GM18909 (cell line): ENCODE results near the gene PLCG2.
"Not testable (repeated sequence)": the region's sequence is repeated elsewhere in the genome, so short reads cannot be mapped to it uniquely, and the experiment has no call there.

Experiments
- ATAC-seq: cut with Tn5 transposase; IDR thresholded peaks from one replicate; pipeline ENCODE4 v1.9.1; 2021; ENCODE audit warnings: mild to moderate bottlenecking; ENCODE audit not compliant: unreplicated experiment, poor library complexity

Gene PLCG2

GRCh38 chr16:81752225-81752875, 26.7 kb upstream of the PLCG2 start:
- ATAC-seq, result peak; percentile 93

DNA sequence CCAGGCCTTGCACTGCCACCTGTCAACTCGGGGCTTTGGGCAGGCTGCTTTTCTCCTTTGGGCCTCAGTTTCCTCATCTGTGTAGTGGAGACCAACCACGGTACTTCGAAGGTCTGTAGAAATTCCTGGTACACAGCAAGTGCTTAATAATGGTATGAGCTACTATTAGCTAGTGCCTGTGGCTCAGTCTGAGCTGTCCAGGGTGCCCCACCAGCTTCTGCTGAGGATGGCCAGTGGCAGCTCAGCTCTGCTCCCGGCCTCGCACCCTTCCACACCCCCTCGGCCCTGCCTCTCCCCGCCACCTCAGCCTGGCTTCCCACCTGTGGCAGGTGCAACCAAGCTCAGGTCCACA, 26.2 kb upstream of the PLCG2 start:
- no peak for ATAC-seq

GRCh38 chr16:81754858-81755257, 24.2 kb upstream of the PLCG2 start:
- ATAC-seq, result no peak

- ATAC-seq, result no peak
Measured at GRCh38 chr16:81755915-81756614, 23.0 kb upstream of the PLCG2 start.

- ATAC-seq, result no peak
Measured at GRCh38 chr16:81756615-81757356, 22.3 kb upstream of the PLCG2 start.

DNA sequence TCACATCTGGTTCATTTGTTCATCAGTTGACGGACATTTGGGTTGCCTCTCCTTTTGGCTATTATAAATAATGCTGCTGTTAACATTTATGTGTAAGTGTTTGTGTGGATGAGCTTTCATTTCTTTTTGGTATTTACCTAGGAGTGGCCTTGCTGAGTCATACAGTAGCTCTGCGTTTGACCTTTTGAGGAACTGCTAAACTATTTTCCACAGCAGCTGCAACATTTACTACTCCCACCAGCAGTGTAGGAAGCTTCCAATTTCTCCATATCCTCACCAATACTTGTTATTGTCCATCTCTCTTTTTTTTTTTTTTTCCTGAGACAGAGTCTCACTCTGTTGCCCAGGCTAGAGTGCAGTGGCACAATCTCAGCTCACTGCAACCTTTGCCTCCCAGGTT, 20.7 kb upstream of the PLCG2 start:
- ATAC-seq, result no peak

GRCh38 chr16:81762322-81762721, 16.8 kb upstream of the PLCG2 start:
- ATAC-seq, result not testable (repeated sequence)

DNA sequence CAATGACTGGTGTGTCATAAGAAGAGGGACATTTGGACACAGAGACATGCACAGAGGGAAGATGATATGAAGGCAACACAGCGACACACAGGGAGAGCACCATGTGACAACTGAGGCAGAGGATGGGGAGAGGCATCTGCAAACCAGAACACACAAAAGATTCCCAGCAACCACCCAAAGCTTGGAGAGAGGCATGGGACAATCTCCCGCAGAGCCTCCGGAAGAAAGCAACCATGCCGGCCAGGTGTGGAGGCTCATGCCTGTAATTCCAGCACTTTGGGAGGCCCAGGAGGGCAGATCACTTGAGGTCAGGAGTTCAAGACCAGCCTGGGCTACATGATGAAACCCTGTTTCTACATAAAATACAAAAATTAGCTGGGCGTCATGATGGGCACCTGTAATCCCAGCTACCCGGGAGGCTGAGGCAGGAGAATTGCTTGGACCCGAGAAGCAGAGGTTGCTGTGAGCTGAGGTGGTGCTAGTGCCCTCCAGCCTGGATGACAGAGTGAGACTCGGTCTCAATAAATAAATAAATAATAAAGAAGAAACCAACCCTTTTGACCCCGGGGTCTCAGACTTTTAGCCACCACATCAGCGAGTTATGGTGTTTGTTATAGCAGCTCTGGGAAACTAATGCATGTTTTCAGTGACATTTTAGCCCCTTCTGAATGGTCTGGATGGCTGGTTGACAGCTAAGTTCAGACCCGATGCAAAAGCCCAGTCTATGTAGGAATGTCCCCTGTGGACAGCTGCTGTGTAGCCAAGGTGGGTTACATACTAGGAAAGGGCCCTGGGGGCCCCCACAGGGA, 13.8 kb upstream of the PLCG2 start:
- no peak for ATAC-seq

GRCh38 chr16:81765969-81766368, 13.1 kb upstream of the PLCG2 start:
- no peak for ATAC-seq

DNA sequence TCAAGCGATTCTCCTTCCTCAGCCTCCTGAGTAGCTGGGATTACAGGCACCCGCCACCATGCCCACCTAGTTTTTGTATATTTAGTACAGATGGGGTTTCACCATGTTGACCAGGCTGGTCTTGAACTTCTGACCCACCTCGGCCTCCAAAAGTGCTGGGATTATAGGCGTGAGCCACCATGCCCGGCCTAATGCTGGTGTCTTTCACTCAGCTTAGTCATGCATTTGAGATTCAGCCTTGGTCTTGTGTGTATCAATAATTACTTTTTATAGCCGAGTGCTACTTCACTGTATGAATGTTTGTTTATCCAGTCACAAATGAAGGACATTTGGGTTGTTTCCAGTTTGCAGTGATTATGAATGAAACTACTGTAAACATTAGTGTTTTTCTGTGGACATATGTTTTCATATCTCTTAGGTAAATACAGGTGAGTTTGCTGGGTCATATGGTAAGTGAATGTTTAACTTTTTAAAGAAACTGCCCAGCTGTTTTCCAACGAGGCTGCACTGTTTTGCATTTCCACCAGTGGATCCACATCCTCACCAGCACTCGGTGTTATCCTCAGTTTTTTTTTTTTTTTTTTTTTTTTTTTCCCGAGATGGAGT, 11.0 kb upstream of the PLCG2 start:
- no peak for ATAC-seq

GRCh38 chr16:81770008-81770407, 9.1 kb upstream of the PLCG2 start:
- ATAC-seq, result no peak

DNA sequence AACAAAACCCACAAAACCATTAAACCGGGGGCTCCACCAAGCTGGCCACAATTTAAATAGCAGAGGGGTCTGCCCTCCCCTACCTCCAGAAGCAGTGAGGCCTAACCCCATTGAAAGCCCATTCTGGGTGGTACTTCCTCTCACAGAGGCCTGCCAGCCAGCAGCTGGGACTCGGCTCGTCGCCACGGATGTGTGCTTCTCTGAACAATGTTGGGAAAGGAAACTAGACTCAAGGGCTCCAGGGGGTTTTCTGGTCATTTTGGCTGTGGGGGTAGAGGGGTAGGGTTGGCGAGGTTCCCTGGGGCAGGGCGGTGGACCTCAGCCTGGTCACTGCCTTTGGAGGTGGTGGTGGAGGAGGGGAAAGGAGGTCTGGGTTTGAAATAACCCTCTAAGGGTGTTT, 4.7 kb upstream of the PLCG2 start:
- ATAC-seq, result no peak

- no peak for ATAC-seq
Measured at GRCh38 chr16:81775570-81775969, 3.5 kb upstream of the PLCG2 start.

DNA sequence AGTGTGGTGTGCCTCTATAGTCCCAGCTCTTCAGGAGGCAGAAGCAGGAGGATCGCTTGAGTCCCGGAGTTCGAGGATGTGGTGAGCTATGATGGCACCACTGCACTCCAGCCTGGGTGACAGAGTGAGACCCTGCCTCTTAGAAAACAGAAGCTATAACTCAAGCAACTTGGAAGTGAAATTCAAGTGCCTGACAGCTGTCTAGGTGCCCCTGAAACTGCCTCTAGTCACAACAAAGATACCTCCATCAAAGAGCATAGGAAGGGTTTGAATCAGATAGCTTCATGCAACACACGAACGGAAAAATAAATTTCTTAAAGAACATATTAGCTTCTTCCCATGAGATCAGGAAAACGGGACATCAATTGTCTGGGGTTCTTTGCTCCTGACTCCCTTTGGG, 860 bp upstream of the PLCG2 start:
- no peak for ATAC-seq

DNA sequence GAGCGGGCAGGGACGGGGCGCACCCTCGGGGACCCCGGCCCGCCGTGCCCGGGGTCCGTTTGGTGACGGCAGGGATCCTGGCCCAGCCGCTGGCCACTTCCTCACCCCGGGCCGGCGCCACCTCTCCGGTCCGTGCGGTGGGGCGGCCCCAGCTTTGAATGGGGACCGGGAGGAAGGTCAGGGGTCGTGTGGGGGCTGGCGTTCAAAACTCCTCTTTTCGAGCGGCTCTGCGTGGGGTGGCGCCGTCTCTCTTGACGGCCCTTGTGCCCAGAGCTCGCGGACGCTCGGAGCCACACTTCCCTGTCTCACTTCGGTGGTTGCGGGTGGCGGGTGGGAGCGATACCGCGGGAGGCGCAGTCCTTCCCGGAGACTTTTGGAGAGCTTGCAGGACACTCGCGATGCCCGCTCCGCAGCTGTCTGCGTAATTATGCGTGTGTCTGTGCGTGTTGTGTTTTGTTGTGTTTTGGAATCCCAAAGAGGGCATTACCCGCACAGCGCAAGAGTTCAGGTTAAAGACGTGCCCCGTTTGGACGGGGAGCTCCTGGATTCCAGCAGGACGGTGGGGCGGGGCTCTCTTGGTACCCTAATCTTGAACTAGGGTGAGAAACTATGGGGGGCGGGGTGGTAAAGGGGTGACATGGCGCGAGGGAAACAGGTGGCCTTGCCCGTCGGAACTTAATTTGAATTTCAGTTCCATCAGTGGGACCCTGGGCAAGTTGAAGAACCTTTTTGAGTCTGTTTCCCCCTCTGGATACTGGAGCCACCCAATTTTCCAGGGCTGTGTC, 637 bp downstream of the PLCG2 start:
- no peak for ATAC-seq

DNA sequence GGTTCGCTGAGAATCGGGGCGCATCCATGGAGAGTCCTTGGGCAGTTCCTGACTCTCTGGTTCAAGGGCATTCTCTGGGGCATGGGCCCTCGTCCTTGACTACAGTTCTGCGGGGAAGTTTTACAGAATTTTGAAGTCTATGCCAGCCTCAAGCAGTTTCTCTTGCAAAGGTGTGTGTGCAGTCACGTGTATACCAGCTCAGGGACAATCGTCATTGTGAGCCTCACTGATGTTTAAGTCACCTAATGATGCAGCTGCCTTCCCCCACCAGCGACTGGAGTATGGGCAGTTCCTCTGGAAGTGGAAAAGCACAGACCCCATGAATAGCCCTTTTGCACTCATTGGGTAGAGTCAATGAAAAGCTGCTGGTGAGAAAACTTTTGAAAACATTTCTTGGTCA, 1.3 kb downstream of the PLCG2 start:
- no peak for ATAC-seq

DNA sequence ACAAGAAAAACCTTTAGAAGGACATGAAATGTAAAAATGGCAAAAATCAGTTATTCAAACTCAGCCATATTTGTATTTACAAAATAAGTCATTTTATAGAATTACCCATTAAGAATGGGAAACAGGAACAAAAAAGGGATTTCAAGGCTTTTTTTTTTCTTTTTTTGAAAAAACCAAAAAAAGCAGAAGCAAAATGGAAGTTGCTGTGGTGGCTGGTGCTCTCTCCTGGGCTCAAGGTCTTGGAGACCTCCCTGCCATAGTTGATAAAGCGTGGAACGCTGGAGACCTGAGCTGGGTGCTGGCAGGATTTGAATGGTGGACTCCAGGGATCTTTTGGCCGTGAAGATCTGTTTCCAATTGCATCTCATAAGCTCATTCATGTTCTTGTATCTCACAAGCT, 3.1 kb downstream of the PLCG2 start:
- ATAC-seq, result no peak

DNA sequence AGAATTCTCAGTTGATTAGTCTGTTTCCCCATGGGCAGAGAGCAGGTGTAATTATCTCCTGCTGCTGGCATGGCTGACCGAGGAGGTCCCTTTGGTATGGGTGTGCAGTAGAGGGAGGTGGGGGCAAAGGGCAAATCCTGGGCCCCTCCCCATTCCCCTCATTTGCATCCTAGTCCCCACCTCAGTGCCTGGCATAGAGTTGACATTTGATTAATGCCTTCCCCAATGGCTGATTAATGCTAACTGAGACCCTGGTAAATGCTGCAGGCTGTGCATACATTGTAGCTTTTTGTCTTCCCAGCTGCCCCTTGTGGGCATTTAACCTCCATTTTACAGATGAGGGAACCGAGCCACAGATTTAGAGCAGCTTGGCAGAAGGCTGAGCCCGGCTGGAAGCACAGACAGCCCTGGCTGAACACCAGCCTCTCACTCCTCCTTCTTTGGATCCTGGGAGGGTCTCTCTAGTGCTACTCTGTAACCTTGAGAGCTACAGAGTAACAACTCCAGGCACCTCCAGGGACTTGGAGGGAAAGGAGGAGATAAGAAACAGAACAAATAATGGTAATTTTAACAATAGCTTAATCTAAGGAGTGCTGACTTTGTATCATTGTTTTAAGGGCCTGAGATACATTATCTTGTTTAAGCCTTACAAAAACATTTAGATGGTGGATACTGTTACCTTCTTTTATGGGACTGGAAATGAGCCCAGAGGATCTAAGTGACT, 5.1 kb downstream of the PLCG2 start:
- peak; percentile 48 for ATAC-seq
